MM.1S (cell line): ENCODE measurements around the gene ERF.

Experiments
- CTCF ChIP-seq: fragments of 300-600 bp; sonication (generic); IDR thresholded peaks from 2 replicates; pipeline ENCODE4 v1.5.1; 2016; ENCODE audit warnings: antibody characterized with exemption, low read length, mixed read lengths
- EZH2phosphoT487 ChIP-seq: fragments of 300-600 bp; sonication (generic); IDR thresholded peaks from 2 replicates; pipeline ENCODE4 v1.6.1; 2018; ENCODE audit warnings: antibody characterized with exemption, low read length

GRCh38 chr19:42233106-42233505 is 21.8 kb downstream of the ERF start:
- no peak for TF ChIP-seq CTCF
- no peak for TF ChIP-seq EZH2phosphoT487
